Gastroesophageal sphincter (tissue), 4 donors: ENCODE data around the gene RAPGEF5. TPM values are rescaled to one million over a fixed set of nuclear protein-coding genes. Genes with fewer than 3 reads are reported as not detected.

Source experiments
- ATAC-seq: fragments of 150-250 bp; one replicate; pipeline ENCODE4 v1.9.1; 2016; ENCODE audit warnings: mild to moderate bottlenecking, moderate library complexity
- H3K27ac ChIP-seq, 4 donors: fragments of 200-600 bp; sonication (generic) in 3 of 4; 1 replicate in 3 of 4; 2 replicates in 1 of 4; pipeline ENCODE4 v1.5.1; 2016 to 2019
- H3K27me3 ChIP-seq: fragments of 200-600 bp; sonication (generic); one replicate; pipeline ENCODE4 v1.5.1; 2019
- H3K36me3 ChIP-seq, 2 donors: fragments of 200-600 bp; sonication (generic); one replicate each; pipeline ENCODE4 v1.5.1; 2019; ENCODE audit warnings: control low read depth in 1 of 2
- H3K4me1 ChIP-seq, 3 donors: fragments of 200-600 bp; sonication (generic); 1 replicate in 2 of 3; 2 replicates in 1 of 3; pipeline ENCODE4 v1.5.1; 2016 to 2019; ENCODE audit warnings: control low read depth in 2 of 3
- H3K4me3 ChIP-seq, 2 donors: fragments of 200-600 bp; sonication (generic); one replicate each; pipeline ENCODE4 v1.5.1; 2019; ENCODE audit warnings: mild to moderate bottlenecking in 1 of 2, moderate library complexity in 1 of 2
- H3K9me3 ChIP-seq, 3 donors: fragments of 200-600 bp; sonication (generic); one replicate each; pipeline ENCODE4 v1.5.1; 2017 to 2019; ENCODE audit warnings: control low read depth in 2 of 3
- EP300 ChIP-seq: sonication (generic); formaldehyde crosslinking; IDR thresholded peaks from one replicate; pipeline ENCODE4 v1.6.1; 2017; ENCODE audit warnings: antibody characterized with exemption, mild to moderate bottlenecking
- POLR2A ChIP-seq, 2 donors: fragments of 450-650 bp; IDR thresholded peaks; one replicate each; pipeline ENCODE4 v1.6.1; 2017; ENCODE audit warnings: antibody characterized with exemption in 2 of 2, mild to moderate bottlenecking in 2 of 2, moderate library complexity in 1 of 2
- POLR2AphosphoS5 ChIP-seq: sonication (generic); formaldehyde crosslinking; IDR thresholded peaks from one replicate; pipeline ENCODE4 v1.6.1; 2017; ENCODE audit warnings: antibody characterized with exemption
- WGBS, 2 donors: methylation state at CpG; one replicate each; pipeline ENCODE4 v1.1.5; 2018; ENCODE audit warnings: low coverage in 1 of 2; 5-methylcytosine and 5-hydroxymethylcytosine counted together
- total RNA-seq, 4 donors: library from RNA; depleted of rRNA; stranded (reverse); fragments of >200 nt; gene quantifications; one replicate each; pipeline ENCODE4 v1.1.0, GENCODE V29; 2016
- TF ChIP-seq, protein P1 (sequence below), 4 experiments: fragments of 200-600 bp in 2 of 4; fragments of 450-650 bp in 2 of 4; sonication (generic) in 1 of 4; IDR thresholded peaks; one replicate each; pipeline ENCODE4 v1.5.1; 2017 to 2019; ENCODE audit warnings: antibody characterized with exemption in 4 of 4, mild to moderate bottlenecking in 2 of 4, moderate library complexity in 2 of 4

RAPGEF5 gene
- total RNA-seq, 4 donors from 2014 or later = 21.5 to 29.8 (median 26.6) TPM

DNA sequence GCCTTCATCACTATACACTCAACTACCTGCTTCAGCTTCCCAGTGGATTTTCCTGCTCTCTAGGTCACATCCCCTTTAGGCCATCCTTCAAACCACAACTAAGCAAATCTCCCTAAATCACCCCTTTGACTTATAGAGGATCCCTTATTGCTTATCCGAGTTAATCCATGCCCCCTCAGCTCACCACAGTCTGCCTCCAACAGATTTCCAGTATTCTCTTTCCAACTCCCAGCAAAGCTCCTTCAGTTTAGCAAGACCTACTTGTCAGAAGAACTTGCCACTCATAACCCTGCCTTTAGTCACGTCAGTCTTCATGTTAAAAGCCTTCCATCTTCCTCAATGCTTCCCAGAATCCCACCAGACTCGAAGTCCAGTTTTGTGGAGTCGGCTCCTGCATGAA lies 38.6 kb downstream of the RAPGEF5 start:
- Histone ChIP-seq H3K4me3 (no peak overlapping the region), H3K9me3 (no peaks in the 10 kb centered on the region), H3K4me1 (no peaks in the 10 kb centered on the region), H3K36me3 (no peaks in the 10 kb centered on the region), H3K27ac (no peak overlapping the region), H3K27me3 (no peaks in the 10 kb centered on the region)
- WGBS, 2 donors = 76 to 92% methylated on average over 4 of the region's 4 CpGs
- TF ChIP-seq POLR2AphosphoS5 = no peak
- TF ChIP-seq EP300 = no peak
- no peak for TF ChIP-seq POLR2A (IDR thresholded peaks at IDR 0.05)
- no peak for ATAC-seq

DNA sequence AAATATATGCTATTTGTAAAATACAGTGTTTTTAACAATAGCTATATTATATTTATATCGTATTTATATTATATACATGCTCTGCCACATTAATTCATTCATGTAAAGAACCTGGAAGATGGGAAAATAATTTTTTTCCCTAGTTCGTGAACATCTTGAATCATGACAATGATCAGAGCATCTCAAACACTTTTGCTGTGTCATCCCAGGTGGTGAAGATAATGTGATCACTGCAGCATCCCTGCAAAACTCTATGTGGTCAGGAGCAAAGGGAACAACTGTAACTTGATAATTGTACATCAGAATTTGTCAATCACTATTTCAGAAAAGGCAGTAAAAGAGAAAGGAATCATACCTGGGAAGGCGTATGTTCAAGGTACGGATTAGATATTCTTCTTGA lies 39.3 kb downstream of the RAPGEF5 start:
- no peaks in the 10 kb centered on the region for H3K4me1 ChIP-seq
- WGBS, 2 donors = 91 to 100% methylated on average over 4 of the region's 4 CpGs
- H3K27ac ChIP-seq = no peak overlapping the region
- H3K36me3 ChIP-seq = no peaks in the 10 kb centered on the region
- no peak overlapping the region for H3K4me3 ChIP-seq
- no peaks in the 10 kb centered on the region for H3K27me3 ChIP-seq
- no peak for ATAC-seq
- TF ChIP-seq, protein P1, sequence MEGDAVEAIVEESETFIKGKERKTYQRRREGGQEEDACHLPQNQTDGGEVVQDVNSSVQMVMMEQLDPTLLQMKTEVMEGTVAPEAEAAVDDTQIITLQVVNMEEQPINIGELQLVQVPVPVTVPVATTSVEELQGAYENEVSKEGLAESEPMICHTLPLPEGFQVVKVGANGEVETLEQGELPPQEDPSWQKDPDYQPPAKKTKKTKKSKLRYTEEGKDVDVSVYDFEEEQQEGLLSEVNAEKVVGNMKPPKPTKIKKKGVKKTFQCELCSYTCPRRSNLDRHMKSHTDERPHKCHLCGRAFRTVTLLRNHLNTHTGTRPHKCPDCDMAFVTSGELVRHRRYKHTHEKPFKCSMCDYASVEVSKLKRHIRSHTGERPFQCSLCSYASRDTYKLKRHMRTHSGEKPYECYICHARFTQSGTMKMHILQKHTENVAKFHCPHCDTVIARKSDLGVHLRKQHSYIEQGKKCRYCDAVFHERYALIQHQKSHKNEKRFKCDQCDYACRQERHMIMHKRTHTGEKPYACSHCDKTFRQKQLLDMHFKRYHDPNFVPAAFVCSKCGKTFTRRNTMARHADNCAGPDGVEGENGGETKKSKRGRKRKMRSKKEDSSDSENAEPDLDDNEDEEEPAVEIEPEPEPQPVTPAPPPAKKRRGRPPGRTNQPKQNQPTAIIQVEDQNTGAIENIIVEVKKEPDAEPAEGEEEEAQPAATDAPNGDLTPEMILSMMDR (IDR thresholded peaks at IDR 0.05) = no peak
- H3K9me3 ChIP-seq = no peaks in the 10 kb centered on the region

DNA sequence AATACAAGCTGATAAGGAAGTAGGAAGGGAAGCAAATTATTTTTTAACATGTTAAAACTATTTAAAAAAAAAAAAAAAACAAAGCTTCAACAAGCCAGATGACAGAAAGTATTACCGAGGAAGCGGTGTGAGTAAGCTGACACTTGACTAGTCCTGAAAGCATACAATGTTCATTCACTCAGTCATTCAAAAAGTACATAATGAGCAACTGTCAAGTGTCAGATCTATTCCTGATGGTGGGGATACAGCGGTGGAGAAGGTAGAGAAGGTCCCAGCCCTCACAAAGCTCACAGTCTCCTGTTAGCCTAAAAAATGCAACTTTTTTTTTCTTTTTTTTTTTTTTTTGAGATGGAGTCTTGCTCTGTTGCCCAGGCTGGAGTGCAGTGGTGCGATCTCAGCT lies 40.0 kb downstream of the RAPGEF5 start:
- no peak overlapping the region for H3K4me3 ChIP-seq
- WGBS, 2 donors = 90 to 96% methylated on average over 3 to 4 of the region's 4 CpGs

DNA sequence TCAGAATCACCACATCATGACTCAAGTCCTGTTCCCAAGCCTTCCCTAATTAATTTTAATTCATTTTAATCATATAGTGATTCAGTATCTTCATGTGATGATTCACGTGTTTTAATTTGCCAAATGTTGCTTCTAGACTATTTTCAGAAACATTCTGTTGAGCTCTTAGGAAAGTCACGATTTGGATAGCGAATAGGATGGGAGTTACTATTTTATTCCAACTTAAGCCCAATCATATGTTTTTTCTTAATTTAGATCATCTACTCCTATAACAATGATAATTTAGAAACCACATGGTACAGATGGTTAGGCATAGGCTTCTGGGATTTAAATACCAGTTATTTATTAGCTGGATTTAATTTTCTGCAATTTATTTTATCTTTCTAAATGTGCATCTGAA lies 49.1 kb downstream of the RAPGEF5 start:
- Histone ChIP-seq H3K4me1 (no peaks in the 10 kb centered on the region), H3K4me3 (no peak overlapping the region), H3K27ac (no peak overlapping the region), H3K27me3 (peaks cover 6% of the 10 kb centered on the region), H3K9me3 (no peaks in the 10 kb centered on the region), H3K36me3 (no peaks in the 10 kb centered on the region)
- no peak for ATAC-seq
- TF ChIP-seq POLR2AphosphoS5 = no peak
- TF ChIP-seq EP300 = no peak
- TF ChIP-seq, protein P1 (IDR thresholded peaks at IDR 0.05) = no peak
- no peak for TF ChIP-seq POLR2A (IDR thresholded peaks at IDR 0.05)
- 75 to 88% methylated on average over 3 of the region's 3 CpGs for WGBS, 2 donors

More for the DNA sequence above, 40.0 kb downstream of the RAPGEF5 start:
- TF ChIP-seq EP300 (no peak), POLR2A (IDR thresholded peaks at IDR 0.05) (no peak), POLR2AphosphoS5 (no peak)
- TF ChIP-seq, protein P1 (IDR thresholded peaks at IDR 0.05) = no peak
- Histone ChIP-seq H3K4me1 (no peaks in the 10 kb centered on the region), H3K9me3 (no peaks in the 10 kb centered on the region), H3K36me3 (no peaks in the 10 kb centered on the region), H3K27ac (no peak overlapping the region), H3K27me3 (peaks cover 6% of the 10 kb centered on the region)
- ATAC-seq = no peak

DNA sequence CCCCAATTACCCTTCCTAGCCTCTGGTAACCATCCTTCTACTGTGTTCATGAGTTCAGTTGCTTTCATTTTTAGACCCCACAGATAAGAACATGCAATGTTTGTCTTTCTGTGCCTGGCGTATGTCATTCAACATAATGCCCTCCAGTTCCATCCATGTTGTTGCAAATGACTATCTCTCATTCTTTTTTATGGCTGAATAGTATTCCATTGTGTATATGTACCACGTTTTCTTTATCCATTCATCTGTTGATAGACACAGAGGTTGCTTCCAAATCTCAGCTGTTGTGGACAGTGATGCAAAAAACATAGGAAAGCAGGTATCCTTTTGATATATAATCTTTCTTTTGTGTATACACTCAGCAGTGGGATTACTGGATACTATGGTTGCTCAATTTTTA lies 51.2 kb downstream of the RAPGEF5 start:
- Histone ChIP-seq H3K4me3 (no peak overlapping the region), H3K27me3 (no peaks in the 10 kb centered on the region), H3K4me1 (no peaks in the 10 kb centered on the region), H3K36me3 (no peaks in the 10 kb centered on the region), H3K9me3 (no peaks in the 10 kb centered on the region), H3K27ac (no peak overlapping the region)
- no peak for TF ChIP-seq EP300
- TF ChIP-seq, protein P1 (IDR thresholded peaks at IDR 0.05) = no peak
- no peak for TF ChIP-seq POLR2A (IDR thresholded peaks at IDR 0.05)
- TF ChIP-seq POLR2AphosphoS5 = no peak
- 97 to 100% methylated on average over 2 of the region's 2 CpGs for WGBS, 2 donors
- no peak for ATAC-seq
